ENCODE results near the gene KLHL22.
"Not testable (repeated sequence)": the region's sequence is repeated elsewhere in the genome, so short reads cannot be mapped to it uniquely, and the experiment has no call there.

Gene KLHL22

GRCh38 chr22:20393705-20394476 lies 101.7 kb downstream of the KLHL22 start, which contains the start of gene ZNF74:
Gene ZNF74, plus strand, starts transcription at chr22:20394151. Its CDS starts 478 bp downstream, at chr22:20394629.
- H3K27ac ChIP-seq = peak within 1 kb of the TSS; percentile 49
- H2AFZ ChIP-seq = peak within 1 kb of the TSS; percentile 78
- TF ChIP-seq, protein P1, sequence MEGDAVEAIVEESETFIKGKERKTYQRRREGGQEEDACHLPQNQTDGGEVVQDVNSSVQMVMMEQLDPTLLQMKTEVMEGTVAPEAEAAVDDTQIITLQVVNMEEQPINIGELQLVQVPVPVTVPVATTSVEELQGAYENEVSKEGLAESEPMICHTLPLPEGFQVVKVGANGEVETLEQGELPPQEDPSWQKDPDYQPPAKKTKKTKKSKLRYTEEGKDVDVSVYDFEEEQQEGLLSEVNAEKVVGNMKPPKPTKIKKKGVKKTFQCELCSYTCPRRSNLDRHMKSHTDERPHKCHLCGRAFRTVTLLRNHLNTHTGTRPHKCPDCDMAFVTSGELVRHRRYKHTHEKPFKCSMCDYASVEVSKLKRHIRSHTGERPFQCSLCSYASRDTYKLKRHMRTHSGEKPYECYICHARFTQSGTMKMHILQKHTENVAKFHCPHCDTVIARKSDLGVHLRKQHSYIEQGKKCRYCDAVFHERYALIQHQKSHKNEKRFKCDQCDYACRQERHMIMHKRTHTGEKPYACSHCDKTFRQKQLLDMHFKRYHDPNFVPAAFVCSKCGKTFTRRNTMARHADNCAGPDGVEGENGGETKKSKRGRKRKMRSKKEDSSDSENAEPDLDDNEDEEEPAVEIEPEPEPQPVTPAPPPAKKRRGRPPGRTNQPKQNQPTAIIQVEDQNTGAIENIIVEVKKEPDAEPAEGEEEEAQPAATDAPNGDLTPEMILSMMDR (IDR thresholded peaks at IDR 0.05) = no peak
- no peaks in the 10 kb centered on the region for H3K79me2 ChIP-seq
- peak within 1 kb of the TSS; percentile 97 for H3K4me2 ChIP-seq (ENCODE audit: low read length)
- H3K4me3 ChIP-seq (ENCODE audit: low read depth, low read length) = peak within 1 kb of the TSS; percentile 77
- no peaks in the 10 kb centered on the region for H3K27me3 ChIP-seq (ENCODE audit: control insufficient read depth, insufficient read depth, low read length)
- H3K9ac ChIP-seq = no peak within 1 kb of the TSS
- H3K36me3 ChIP-seq (ENCODE audit: control insufficient read depth, insufficient read depth, low read length) = no peaks in the 10 kb centered on the region
- no peaks in the 10 kb centered on the region for H3K4me1 ChIP-seq
- no peaks in the 10 kb centered on the region for H3K9me3 ChIP-seq (ENCODE audit: control insufficient read depth, low read length)

- Histone ChIP-seq H2AFZ (peak overlapping the region; percentile 78), H3K27me3 (ENCODE audit: control insufficient read depth, insufficient read depth, low read length) (no peaks in the 10 kb centered on the region), H3K4me1 (no peaks in the 10 kb centered on the region), H3K9ac (no peak overlapping the region), H3K4me2 (ENCODE audit: low read length) (peak overlapping the region; percentile 97), H3K79me2 (no peaks in the 10 kb centered on the region), H3K36me3 (ENCODE audit: control insufficient read depth, insufficient read depth, low read length) (no peaks in the 10 kb centered on the region), H3K27ac (peak overlapping the region; percentile 49), H3K9me3 (ENCODE audit: control insufficient read depth, low read length) (no peaks in the 10 kb centered on the region), H3K4me3 (ENCODE audit: low read depth, low read length) (peak overlapping the region; percentile 77)
- TF ChIP-seq, protein P1 (IDR thresholded peaks at IDR 0.05) = no peak
Measured at GRCh38 chr22:20392983-20393704, 102.5 kb downstream of the KLHL22 start.

DNA sequence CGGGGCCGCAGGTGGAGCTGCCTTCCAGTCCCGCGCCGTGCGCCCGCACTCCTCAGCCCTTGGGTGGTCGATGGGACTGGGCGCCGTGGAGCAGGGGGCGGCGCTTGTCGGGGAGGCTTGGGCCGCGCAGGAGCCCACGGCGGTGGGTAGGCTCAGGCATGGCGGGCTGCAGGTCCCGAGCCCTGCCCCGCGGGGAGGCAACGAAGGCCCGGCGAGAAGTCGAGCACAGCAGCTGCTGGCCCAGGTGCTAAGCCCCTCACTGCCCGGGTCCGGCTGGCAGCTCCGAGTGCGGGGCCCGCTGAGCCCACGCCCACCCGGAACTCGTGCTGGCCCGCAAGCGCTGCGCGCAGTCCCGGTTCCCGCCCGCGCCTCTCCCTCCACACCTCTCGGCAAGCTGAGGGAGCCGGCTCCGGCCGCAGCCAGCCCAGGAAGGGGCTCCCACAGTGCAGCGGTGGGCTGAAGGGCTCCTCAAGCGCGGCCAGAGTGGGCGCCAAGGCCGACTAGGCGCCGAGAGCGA lies 103.2 kb downstream of the KLHL22 start:
- not testable (repeated sequence) for H3K9ac ChIP-seq; H2AFZ ChIP-seq; H3K9me3 ChIP-seq (ENCODE audit: control insufficient read depth, low read length)

More for the DNA sequence above, 103.2 kb downstream of the KLHL22 start:
- H3K36me3 ChIP-seq (ENCODE audit: control insufficient read depth, insufficient read depth, low read length); H3K4me2 ChIP-seq (ENCODE audit: low read length); H3K4me3 ChIP-seq (ENCODE audit: low read depth, low read length); H3K4me1 ChIP-seq; H3K27me3 ChIP-seq (ENCODE audit: control insufficient read depth, insufficient read depth, low read length); H3K79me2 ChIP-seq; H3K27ac ChIP-seq: not testable (repeated sequence)
